B cell (primary cell): ENCODE data around the gene MROH9.

ENCODE experiments used
- EZH2 ChIP-seq: IDR thresholded peaks from 2 replicates; pipeline ENCODE4 v1.6.1; 2012; ENCODE audit warnings: borderline replicate concordance, low read depth, mild to moderate bottlenecking, moderate library complexity, low read length; ENCODE audit not compliant: insufficient read depth, poor library complexity, severe bottlenecking
- TF ChIP-seq, protein P1 (sequence below): fragments of 200-600 bp; IDR thresholded peaks from one replicate; pipeline ENCODE4 v1.8.0; 2022; ENCODE audit warnings: antibody characterized with exemption, mild to moderate bottlenecking

DNA sequence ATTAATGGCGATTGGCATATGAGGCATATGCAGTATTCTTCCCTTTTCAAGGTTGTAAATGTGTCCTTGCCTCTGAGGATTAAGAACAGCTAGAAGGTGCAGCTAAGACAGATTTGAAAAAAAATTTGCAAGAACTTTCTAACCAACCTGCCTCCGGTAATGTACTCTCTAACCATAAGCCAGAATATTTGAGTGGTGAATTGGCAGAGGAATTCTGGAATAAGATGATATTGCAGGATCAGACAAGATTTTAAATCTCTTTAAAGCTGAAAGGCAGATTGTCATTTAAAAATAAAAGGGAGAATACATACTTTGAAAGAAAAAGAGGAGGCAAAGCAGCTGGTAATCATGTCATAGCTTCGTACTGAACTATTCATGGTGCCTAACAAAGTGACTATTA lies 29.2 kb downstream of the MROH9 start:
- TF ChIP-seq, protein P1, sequence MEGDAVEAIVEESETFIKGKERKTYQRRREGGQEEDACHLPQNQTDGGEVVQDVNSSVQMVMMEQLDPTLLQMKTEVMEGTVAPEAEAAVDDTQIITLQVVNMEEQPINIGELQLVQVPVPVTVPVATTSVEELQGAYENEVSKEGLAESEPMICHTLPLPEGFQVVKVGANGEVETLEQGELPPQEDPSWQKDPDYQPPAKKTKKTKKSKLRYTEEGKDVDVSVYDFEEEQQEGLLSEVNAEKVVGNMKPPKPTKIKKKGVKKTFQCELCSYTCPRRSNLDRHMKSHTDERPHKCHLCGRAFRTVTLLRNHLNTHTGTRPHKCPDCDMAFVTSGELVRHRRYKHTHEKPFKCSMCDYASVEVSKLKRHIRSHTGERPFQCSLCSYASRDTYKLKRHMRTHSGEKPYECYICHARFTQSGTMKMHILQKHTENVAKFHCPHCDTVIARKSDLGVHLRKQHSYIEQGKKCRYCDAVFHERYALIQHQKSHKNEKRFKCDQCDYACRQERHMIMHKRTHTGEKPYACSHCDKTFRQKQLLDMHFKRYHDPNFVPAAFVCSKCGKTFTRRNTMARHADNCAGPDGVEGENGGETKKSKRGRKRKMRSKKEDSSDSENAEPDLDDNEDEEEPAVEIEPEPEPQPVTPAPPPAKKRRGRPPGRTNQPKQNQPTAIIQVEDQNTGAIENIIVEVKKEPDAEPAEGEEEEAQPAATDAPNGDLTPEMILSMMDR, result no peak
- TF ChIP-seq EZH2, result no peak
